BLaER1 (cell line): ENCODE results near the gene ABHD15.
A peak's percentile ranks its signal among the peaks of the same experiment; 100 is the strongest.

Experiments used
- H3K27ac ChIP-seq: shearing (Covaris generic); formaldehyde crosslinking; 2 replicates; pipeline ENCODE4 v1.8.1; 2022
- H3K27me3 ChIP-seq: shearing (Covaris generic); formaldehyde crosslinking; 2 replicates; pipeline ENCODE4 v1.8.1; 2022
- H3K36me3 ChIP-seq: shearing (Covaris generic); formaldehyde crosslinking; 2 replicates; pipeline ENCODE4 v1.8.1; 2022
- H3K4me1 ChIP-seq: shearing (Covaris generic); formaldehyde crosslinking; 2 replicates; pipeline ENCODE4 v1.8.1; 2022
- H3K4me2 ChIP-seq: shearing (Covaris generic); formaldehyde crosslinking; 2 replicates; pipeline ENCODE4 v1.8.1; 2022
- H3K4me3 ChIP-seq: shearing (Covaris generic); formaldehyde crosslinking; 2 replicates; pipeline ENCODE4 v1.8.1; 2022
- H3K9ac ChIP-seq: shearing (Covaris generic); formaldehyde crosslinking; 2 replicates; pipeline ENCODE4 v1.8.1; 2022
- H3K9me3 ChIP-seq: shearing (Covaris generic); formaldehyde crosslinking; 2 replicates; pipeline ENCODE4 v1.8.1; 2022
- H4K20me1 ChIP-seq: shearing (Covaris generic); formaldehyde crosslinking; 2 replicates; pipeline ENCODE4 v1.8.1; 2022
- Cebpa-rat ChIP-seq: shearing (Covaris generic); IDR thresholded peaks from 2 replicates; pipeline ENCODE4 v1.8.1; 2022

The ABHD15 gene

DNA sequence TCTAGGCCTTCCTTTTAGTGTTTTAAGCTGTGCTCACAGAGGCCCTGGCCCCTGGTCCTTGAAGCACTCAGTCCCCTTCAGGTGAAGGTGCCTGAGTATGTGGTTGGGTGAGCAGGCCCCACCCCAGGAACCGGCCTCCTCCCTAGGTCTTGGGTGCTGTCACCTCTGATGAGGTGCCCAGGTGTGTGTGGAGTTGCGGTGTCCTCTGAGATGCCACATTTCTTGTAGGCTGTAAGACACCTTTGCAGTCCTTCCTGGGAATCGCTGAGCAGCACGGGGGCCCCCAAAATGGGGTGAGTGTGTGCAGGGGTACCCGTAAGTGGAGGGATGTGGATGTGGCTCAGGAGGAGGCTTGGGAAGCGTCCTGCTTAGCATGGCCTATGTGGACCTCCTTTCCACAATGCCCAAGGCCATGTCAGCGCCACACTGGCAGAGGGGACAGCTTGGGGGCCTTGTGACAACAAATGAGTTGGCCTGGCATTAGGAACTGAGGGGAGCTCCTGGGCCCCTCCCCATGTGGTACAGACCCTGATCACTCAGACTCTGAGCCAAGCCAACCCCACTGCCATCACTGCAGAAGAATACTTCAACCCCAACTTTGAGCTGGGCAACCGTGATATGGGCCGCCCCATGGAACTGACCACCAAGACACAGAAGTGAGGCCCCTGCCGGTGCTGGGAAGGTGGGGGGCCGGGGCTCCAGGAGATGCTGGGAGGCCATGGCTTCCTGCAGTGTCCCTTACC lies 44.7 kb upstream of the ABHD15 start:
- no peak overlapping the region for H3K4me3 ChIP-seq

GRCh38 chr17:29610395-29610794 lies 43.6 kb upstream of the ABHD15 start:
- H3K4me1 ChIP-seq: peaks cover 66% of the 10 kb centered on the region
- TF ChIP-seq Cebpa-rat: no peak
- H4K20me1 ChIP-seq: peaks cover 56% of the 10 kb centered on the region
- H3K27ac ChIP-seq: no peak overlapping the region
- H3K27me3 ChIP-seq: no peaks in the 10 kb centered on the region
- no peak overlapping the region for H3K9ac ChIP-seq
- H3K9me3 ChIP-seq: no peaks in the 10 kb centered on the region
- peaks cover 58% of the 10 kb centered on the region for H3K36me3 ChIP-seq
- H3K4me3 ChIP-seq: no peak overlapping the region
- no peak overlapping the region for H3K4me2 ChIP-seq

More for the DNA sequence above, 44.7 kb upstream of the ABHD15 start:
- Histone ChIP-seq H3K27me3 (peaks cover 10% of the 10 kb centered on the region), H4K20me1 (peaks cover 62% of the 10 kb centered on the region), H3K4me1 (peaks cover 75% of the 10 kb centered on the region), H3K9ac (no peak overlapping the region), H3K36me3 (peaks cover 58% of the 10 kb centered on the region), H3K4me2 (no peak overlapping the region), H3K27ac (no peak overlapping the region), H3K9me3 (no peaks in the 10 kb centered on the region)
- no peak for TF ChIP-seq Cebpa-rat

GRCh38 chr17:29608986-29609385 lies 42.1 kb upstream of the ABHD15 start:
- Histone ChIP-seq H3K4me2 (no peak overlapping the region), H3K9ac (no peak overlapping the region), H4K20me1 (peaks cover 54% of the 10 kb centered on the region), H3K36me3 (peaks cover 58% of the 10 kb centered on the region), H3K27ac (peak overlapping the region; percentile 30; the same call in 1 of the 2 replicates), H3K4me1 (peaks cover 52% of the 10 kb centered on the region), H3K4me3 (no peak overlapping the region), H3K27me3 (no peaks in the 10 kb centered on the region), H3K9me3 (no peaks in the 10 kb centered on the region)
- no peak for TF ChIP-seq Cebpa-rat

DNA sequence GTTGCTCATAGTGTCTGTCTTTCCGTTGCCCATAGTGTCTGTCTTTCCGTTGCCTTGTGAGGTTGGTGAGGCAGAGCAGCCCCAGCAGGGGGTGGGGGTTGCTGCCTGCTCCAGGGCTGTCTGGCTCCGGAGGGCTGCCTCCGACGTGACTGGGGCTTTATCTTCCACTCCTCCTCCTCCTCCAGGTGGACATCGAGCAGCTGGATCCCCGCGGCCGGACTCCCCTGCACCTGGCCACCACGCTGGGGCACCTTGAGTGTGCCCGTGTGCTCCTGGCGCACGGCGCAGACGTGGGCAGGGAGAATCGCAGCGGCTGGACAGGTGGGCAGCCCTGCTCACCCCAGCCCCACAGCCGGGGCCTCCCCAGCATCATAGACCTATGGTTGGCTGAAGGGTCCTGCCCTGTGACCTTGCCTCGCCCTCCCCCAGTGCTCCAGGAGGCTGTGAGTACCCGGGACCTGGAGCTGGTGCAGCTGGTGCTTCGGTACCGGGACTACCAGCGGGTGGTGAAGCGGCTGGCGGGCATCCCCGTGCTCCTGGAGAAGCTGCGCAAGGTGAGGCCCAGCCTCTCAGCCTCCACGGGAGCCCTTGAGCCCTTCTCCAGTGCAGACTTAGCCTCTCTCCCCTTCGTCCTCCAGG lies 40.8 kb upstream of the ABHD15 start:
- peak overlapping the region; percentile 74 for H3K27ac ChIP-seq
- H3K27me3 ChIP-seq: no peaks in the 10 kb centered on the region
- no peaks in the 10 kb centered on the region for H3K9me3 ChIP-seq
- H3K4me3 ChIP-seq: no peak overlapping the region
- peaks cover 58% of the 10 kb centered on the region for H4K20me1 ChIP-seq
- H3K4me2 ChIP-seq: peak overlapping the region; percentile 62
- TF ChIP-seq Cebpa-rat: no peak
- peak overlapping the region; percentile 54 for H3K9ac ChIP-seq
- H3K4me1 ChIP-seq: peaks cover 40% of the 10 kb centered on the region
- peaks cover 54% of the 10 kb centered on the region for H3K36me3 ChIP-seq

- peaks cover 74% of the 10 kb centered on the region for H4K20me1 ChIP-seq
- no peak overlapping the region for H3K9ac ChIP-seq
- H3K4me2 ChIP-seq: no peak overlapping the region
- no peaks in the 10 kb centered on the region for H3K27me3 ChIP-seq
- H3K4me3 ChIP-seq: no peak overlapping the region
- TF ChIP-seq Cebpa-rat: no peak
- H3K27ac ChIP-seq: no peak overlapping the region
- H3K36me3 ChIP-seq: peaks cover 10% of the 10 kb centered on the region
- H3K9me3 ChIP-seq: no peaks in the 10 kb centered on the region
- peaks cover 37% of the 10 kb centered on the region for H3K4me1 ChIP-seq
These were observed 36.4 kb upstream of the ABHD15 start for GRCh38 chr17:29603109-29603674.

- Histone ChIP-seq H3K27me3 (no peaks in the 10 kb centered on the region), H3K27ac (peak overlapping the region; percentile 38; the same call in 1 of the 2 replicates), H3K36me3 (no peaks in the 10 kb centered on the region), H3K4me2 (peak overlapping the region; percentile 97), H3K4me1 (peaks cover 63% of the 10 kb centered on the region), H3K9me3 (no peaks in the 10 kb centered on the region), H3K9ac (0 out of 2 replicates have a peak overlapping the region, but pooled peaks have one; percentile 34), H3K4me3 (no peak overlapping the region), H4K20me1 (peaks cover 77% of the 10 kb centered on the region)
- no peak for TF ChIP-seq Cebpa-rat
These were observed 30.7 kb upstream of the ABHD15 start for GRCh38 chr17:29597361-29598172.

DNA sequence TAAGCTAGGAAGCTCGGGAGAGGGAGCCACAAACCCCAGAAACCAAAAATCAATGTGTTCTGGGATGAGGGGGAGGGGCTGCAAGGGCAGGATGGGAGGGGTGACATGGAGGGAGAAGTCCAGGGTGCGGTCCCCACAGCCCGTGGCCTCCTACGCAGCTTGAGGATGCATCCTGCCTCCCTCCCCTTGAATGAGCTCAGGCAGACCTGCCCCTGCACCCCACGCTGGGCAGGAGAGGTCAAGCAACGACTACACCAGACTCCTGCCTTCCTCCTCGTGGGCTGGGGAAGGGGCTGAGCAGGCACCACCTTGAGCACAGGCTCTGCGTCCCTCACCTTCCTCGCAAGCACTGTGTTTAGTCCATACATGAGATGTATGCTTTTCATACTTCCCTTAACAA lies 30.0 kb upstream of the ABHD15 start:
- H3K4me1 ChIP-seq: peaks cover 71% of the 10 kb centered on the region
- peak overlapping the region; percentile 18; the same call in 1 of the 2 replicates for H3K27ac ChIP-seq
- no peaks in the 10 kb centered on the region for H3K36me3 ChIP-seq
- H3K9ac ChIP-seq: 0 out of 2 replicates have a peak overlapping the region, but pooled peaks have one; percentile 38
- no peak for TF ChIP-seq Cebpa-rat
- no peaks in the 10 kb centered on the region for H3K27me3 ChIP-seq
- no peak overlapping the region for H3K4me3 ChIP-seq
- peaks cover 77% of the 10 kb centered on the region for H4K20me1 ChIP-seq
- H3K9me3 ChIP-seq: no peaks in the 10 kb centered on the region
- peak overlapping the region; percentile 97 for H3K4me2 ChIP-seq

GRCh38 chr17:29595943-29596774 lies 29.3 kb upstream of the ABHD15 start:
- Histone ChIP-seq H4K20me1 (peaks cover 71% of the 10 kb centered on the region), H3K4me1 (peaks cover 70% of the 10 kb centered on the region), H3K9ac (peak overlapping the region; percentile 38; the same call in 1 of the 2 replicates), H3K27ac (peak overlapping the region; percentile 18; the same call in 1 of the 2 replicates), H3K36me3 (no peaks in the 10 kb centered on the region), H3K27me3 (no peaks in the 10 kb centered on the region), H3K4me2 (peak overlapping the region; percentile 97), H3K4me3 (no peak overlapping the region), H3K9me3 (no peaks in the 10 kb centered on the region)
- no peak for TF ChIP-seq Cebpa-rat
